Measurements from ENCODE around the gene GLMN. TPM values are rescaled to one million over a fixed set of nuclear protein-coding genes. Genes with fewer than 3 reads are reported as not detected.

Gene GLMN
- total RNA-seq, 1 experiment from 2014 or later, result 10.4 TPM

DNA sequence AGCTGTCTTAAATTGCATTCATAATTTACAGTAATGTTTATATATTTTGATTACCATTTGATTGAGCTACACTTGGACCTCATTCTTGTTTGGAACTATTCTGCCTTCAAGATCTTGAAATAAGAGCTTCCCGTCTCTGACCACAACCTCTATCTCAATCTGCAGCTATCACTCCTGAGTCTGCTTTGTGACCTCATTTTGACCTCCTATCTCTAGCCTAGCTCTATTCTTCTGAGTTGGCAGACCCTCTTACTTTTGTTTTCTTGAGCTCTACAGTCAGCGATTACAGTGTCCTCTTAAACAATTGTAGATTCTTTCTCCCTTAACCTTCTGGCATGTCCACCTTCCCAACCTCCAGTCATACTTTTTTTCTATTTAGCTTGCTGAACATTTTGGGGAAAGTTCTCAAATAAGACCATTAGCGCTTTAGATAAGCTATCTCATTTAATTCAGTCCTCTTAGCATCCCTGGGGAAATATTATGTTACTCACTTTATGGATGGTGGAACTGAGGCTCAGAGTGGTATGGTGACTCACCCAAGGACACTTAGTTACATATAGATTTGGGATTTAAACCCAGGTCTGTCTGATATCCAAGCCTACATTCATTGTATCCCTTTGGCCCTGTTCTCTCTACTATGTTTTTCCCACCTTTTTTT, 19.2 kb upstream of the GLMN start:
- no peak for DNase-seq (ENCODE audit: low read depth, low spot score)
- ChIA-PET POLR2A (no interaction called here), CTCF (no interaction called here)
- no peak for TF ChIP-seq SIN3A (IDR thresholded peaks at IDR 0.05; ENCODE audit: borderline replicate concordance, insufficient read depth, low read depth, low read length)
- no peaks in the 10 kb centered on the region for H3K4me1 ChIP-seq (ENCODE audit: control insufficient read depth, insufficient read depth, low read length)
- no peaks in the 10 kb centered on the region for H3K9me3 ChIP-seq (ENCODE audit: control insufficient read depth, insufficient read depth, low read depth, low read length)
- in situ Hi-C loops (cut with HindIII; ENCODE audit: low pct_unique_long_range_greater_than_20kb, low sequenced_read_pairs) (no loop called here), intact Hi-C loops (cut with micrococcal nuclease; ENCODE audit: unreplicated experiment) (no loop called here)
- no peak overlapping the region for H3K4me3 ChIP-seq (ENCODE audit: low read depth in 2 of 2, low read length in 2 of 2)
- H3K27me3 ChIP-seq (ENCODE audit: control insufficient read depth, insufficient read depth, low read length), result no peaks in the 10 kb centered on the region
- no peak overlapping the region for H3K27ac ChIP-seq (ENCODE audit: low read length)
- ATAC-seq, result no peak
- H3K36me3 ChIP-seq (ENCODE audit: control insufficient read depth, insufficient read depth, low read length), result no peaks in the 10 kb centered on the region; the same call in 1 of the 2 replicates
- BruUV-seq (replicated peaks), result no TSS peak

DNA sequence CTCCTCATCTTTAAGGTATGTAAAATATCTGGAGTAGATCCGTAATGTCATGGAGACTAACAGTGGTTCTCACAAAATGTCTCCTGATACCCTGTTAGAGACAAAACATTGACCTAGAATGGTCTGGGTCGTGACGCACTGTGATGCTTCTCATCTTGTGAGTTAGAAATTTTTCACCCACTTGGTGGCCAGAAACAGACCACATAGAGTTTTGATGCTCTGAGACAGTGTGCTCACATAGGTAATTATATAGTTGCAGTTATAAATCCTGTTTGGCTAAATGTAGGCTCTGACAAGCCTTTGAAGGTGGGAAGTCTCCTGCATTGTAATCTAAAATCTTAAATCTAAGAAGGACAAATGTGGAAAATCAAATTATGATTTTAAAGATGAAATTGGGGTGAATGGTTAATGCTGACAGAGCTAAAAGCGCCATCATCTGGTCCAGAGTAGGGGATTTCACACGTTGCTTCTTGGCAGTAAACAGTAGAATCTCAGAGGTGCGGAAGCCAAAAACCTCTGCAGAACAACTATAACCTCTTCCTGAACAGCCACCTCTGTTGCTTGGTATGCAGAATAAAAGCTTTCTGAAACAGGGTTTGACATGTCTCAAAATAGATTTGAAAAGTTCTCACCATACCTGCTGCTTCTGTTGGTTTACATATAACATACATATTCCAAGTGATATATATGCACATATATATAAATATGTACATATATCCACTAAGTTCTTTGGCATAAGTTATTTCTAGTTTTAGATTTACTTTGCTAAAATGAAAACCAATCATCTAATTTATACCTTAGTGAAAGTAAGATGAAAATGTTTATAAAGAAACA, 17.2 kb upstream of the GLMN start:
- Histone ChIP-seq H3K27me3 (ENCODE audit: control insufficient read depth, insufficient read depth, low read length) (no peaks in the 10 kb centered on the region), H3K4me1 (ENCODE audit: control insufficient read depth, insufficient read depth, low read length) (no peaks in the 10 kb centered on the region), H3K9me3 (ENCODE audit: control insufficient read depth, insufficient read depth, low read depth, low read length) (no peaks in the 10 kb centered on the region), H3K4me3 (ENCODE audit: low read depth in 2 of 2, low read length in 2 of 2) (no peak overlapping the region), H3K36me3 (ENCODE audit: control insufficient read depth, insufficient read depth, low read length) (no peaks in the 10 kb centered on the region; the same call in 1 of the 2 replicates), H3K27ac (ENCODE audit: low read length) (no peak overlapping the region)
- intact Hi-C loops (cut with micrococcal nuclease; ENCODE audit: unreplicated experiment), result no loop called here
- ChIA-PET CTCF (no interaction called here), POLR2A (no interaction called here)
- in situ Hi-C loops (cut with HindIII; ENCODE audit: low pct_unique_long_range_greater_than_20kb, low sequenced_read_pairs), result no loop called here
- DNase-seq (ENCODE audit: low read depth, low spot score) (no peak), ATAC-seq (no peak)
- BruUV-seq (replicated peaks), result no TSS peak
- TF ChIP-seq, protein P1, sequence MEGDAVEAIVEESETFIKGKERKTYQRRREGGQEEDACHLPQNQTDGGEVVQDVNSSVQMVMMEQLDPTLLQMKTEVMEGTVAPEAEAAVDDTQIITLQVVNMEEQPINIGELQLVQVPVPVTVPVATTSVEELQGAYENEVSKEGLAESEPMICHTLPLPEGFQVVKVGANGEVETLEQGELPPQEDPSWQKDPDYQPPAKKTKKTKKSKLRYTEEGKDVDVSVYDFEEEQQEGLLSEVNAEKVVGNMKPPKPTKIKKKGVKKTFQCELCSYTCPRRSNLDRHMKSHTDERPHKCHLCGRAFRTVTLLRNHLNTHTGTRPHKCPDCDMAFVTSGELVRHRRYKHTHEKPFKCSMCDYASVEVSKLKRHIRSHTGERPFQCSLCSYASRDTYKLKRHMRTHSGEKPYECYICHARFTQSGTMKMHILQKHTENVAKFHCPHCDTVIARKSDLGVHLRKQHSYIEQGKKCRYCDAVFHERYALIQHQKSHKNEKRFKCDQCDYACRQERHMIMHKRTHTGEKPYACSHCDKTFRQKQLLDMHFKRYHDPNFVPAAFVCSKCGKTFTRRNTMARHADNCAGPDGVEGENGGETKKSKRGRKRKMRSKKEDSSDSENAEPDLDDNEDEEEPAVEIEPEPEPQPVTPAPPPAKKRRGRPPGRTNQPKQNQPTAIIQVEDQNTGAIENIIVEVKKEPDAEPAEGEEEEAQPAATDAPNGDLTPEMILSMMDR (IDR thresholded peaks at IDR 0.05), result no peak
- TF ChIP-seq SIN3A (IDR thresholded peaks at IDR 0.05; ENCODE audit: borderline replicate concordance, insufficient read depth, low read depth, low read length) (no peak), POLR2AphosphoS5 (IDR thresholded peaks at IDR 0.05; ENCODE audit: low read depth, low read length) (no peak), TCF7L2 (IDR thresholded peaks at IDR 0.05; ENCODE audit: low read depth, low read length) (no peak)
- TF ChIP-seq, protein P2, sequence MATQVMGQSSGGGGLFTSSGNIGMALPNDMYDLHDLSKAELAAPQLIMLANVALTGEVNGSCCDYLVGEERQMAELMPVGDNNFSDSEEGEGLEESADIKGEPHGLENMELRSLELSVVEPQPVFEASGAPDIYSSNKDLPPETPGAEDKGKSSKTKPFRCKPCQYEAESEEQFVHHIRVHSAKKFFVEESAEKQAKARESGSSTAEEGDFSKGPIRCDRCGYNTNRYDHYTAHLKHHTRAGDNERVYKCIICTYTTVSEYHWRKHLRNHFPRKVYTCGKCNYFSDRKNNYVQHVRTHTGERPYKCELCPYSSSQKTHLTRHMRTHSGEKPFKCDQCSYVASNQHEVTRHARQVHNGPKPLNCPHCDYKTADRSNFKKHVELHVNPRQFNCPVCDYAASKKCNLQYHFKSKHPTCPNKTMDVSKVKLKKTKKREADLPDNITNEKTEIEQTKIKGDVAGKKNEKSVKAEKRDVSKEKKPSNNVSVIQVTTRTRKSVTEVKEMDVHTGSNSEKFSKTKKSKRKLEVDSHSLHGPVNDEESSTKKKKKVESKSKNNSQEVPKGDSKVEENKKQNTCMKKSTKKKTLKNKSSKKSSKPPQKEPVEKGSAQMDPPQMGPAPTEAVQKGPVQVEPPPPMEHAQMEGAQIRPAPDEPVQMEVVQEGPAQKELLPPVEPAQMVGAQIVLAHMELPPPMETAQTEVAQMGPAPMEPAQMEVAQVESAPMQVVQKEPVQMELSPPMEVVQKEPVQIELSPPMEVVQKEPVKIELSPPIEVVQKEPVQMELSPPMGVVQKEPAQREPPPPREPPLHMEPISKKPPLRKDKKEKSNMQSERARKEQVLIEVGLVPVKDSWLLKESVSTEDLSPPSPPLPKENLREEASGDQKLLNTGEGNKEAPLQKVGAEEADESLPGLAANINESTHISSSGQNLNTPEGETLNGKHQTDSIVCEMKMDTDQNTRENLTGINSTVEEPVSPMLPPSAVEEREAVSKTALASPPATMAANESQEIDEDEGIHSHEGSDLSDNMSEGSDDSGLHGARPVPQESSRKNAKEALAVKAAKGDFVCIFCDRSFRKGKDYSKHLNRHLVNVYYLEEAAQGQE (IDR thresholded peaks at IDR 0.05; ENCODE audit: insufficient read depth in 1 of 2, low read depth in 2 of 2, low read length in 1 of 2), result no peak

DNA sequence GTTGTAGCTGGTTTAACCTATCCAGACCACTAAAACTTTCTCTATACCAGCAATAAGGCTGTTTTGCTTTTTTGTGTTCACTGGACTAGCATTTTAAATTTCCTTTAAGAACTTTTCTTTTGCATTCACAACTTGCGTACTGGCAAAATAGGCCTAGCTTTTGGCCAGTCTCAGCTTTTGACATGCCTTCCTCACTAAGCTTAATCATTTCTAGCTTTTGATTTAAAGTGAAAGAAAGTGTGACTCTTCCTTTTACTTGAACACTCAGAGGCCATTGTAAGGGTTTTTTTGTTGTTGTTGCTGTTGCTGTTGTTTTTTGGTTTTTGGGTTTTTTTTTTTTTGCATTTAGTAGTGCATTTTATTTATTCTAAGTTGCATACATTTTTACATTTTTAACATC, 15.2 kb upstream of the GLMN start:
- H3K9me3 ChIP-seq (ENCODE audit: control insufficient read depth, insufficient read depth, low read depth, low read length), result no peaks in the 10 kb centered on the region
- no peak overlapping the region for H3K4me3 ChIP-seq (ENCODE audit: low read depth in 2 of 2, low read length in 2 of 2)
- POLR2A ChIA-PET, result interaction anchor here (0.7 kb wide), 1 partner anchor 22 kb away, joined by 6 read pairs; no protein-coding TSS in a partner anchor
- CTCF ChIA-PET, result no interaction called here
- no peak for TF ChIP-seq POLR2AphosphoS5 (IDR thresholded peaks at IDR 0.05; ENCODE audit: low read depth, low read length)
- TF ChIP-seq SIN3A (IDR thresholded peaks at IDR 0.05; ENCODE audit: borderline replicate concordance, insufficient read depth, low read depth, low read length), result no peak
- ATAC-seq (no peak), DNase-seq (ENCODE audit: low read depth, low spot score) (no peak)
- in situ Hi-C loops (cut with HindIII; ENCODE audit: low pct_unique_long_range_greater_than_20kb, low sequenced_read_pairs), result no loop called here
- H3K27me3 ChIP-seq (ENCODE audit: control insufficient read depth, insufficient read depth, low read length), result no peaks in the 10 kb centered on the region
- intact Hi-C loops (cut with micrococcal nuclease; ENCODE audit: unreplicated experiment), result no loop called here
- no peak overlapping the region for H3K27ac ChIP-seq (ENCODE audit: low read length)
- no peaks in the 10 kb centered on the region; the same call in 1 of the 2 replicates for H3K36me3 ChIP-seq (ENCODE audit: control insufficient read depth, insufficient read depth, low read length)
- no TSS peak for BruUV-seq (replicated peaks)
- H3K4me1 ChIP-seq (ENCODE audit: control insufficient read depth, insufficient read depth, low read length), result no peaks in the 10 kb centered on the region
